SK-N-MC (cell line): ENCODE measurements around the gene TRAT1.

Source experiments
- DNase-seq: peaks from one replicate; pipeline ENCODE4 v3.0.0-alpha.2; 2011; ENCODE audit warnings: low read depth, low spot score
- H3K27ac ChIP-seq: fragments of 200-600 bp; sonication (generic); 2 replicates; pipeline ENCODE4 v1.5.1; 2016; ENCODE audit warnings: mixed run types
- H3K36me3 ChIP-seq: fragments of 200-600 bp; sonication (generic); 2 replicates; pipeline ENCODE4 v1.6.1; 2017; ENCODE audit warnings: antibody characterized with exemption, low read length, mixed read lengths; ENCODE audit not compliant: insufficient read depth
- H3K4me3 ChIP-seq: fragments of 200-600 bp; sonication (generic); 2 replicates; pipeline ENCODE4 v1.5.1; 2016
- H3K9ac ChIP-seq: fragments of 200-600 bp; sonication (generic); 2 replicates; pipeline ENCODE4 v1.8.0; 2017; ENCODE audit warnings: mixed run types, mixed read lengths; ENCODE audit not compliant: insufficient read length
- H3K9me3 ChIP-seq: fragments of 200-600 bp; sonication (generic); 2 replicates; pipeline ENCODE4 v1.6.1; 2017; ENCODE audit warnings: low read depth, mild to moderate bottlenecking, antibody characterized with exemption, low read length, moderate library complexity, mixed read lengths
- EZH2 ChIP-seq: fragments of 200-600 bp; sonication (generic); IDR thresholded peaks from one replicate; pipeline ENCODE4 v1.6.1; 2017; ENCODE audit warnings: antibody characterized with exemption
- FOXP2 ChIP-seq: optimal IDR thresholded peaks from 2 replicates; pipeline ENCODE3; 2011; ENCODE audit warnings: mild to moderate bottlenecking, moderate library complexity; ENCODE audit not compliant: insufficient read depth; ENCODE audit errors: extremely low read length, control extremely low read depth
- POLR2AphosphoS5 ChIP-seq: IDR thresholded peaks from 2 replicates; pipeline ENCODE4 v1.6.1; 2012; ENCODE audit warnings: mild to moderate bottlenecking, low read depth, low read length, borderline replicate concordance

Gene TRAT1

DNA sequence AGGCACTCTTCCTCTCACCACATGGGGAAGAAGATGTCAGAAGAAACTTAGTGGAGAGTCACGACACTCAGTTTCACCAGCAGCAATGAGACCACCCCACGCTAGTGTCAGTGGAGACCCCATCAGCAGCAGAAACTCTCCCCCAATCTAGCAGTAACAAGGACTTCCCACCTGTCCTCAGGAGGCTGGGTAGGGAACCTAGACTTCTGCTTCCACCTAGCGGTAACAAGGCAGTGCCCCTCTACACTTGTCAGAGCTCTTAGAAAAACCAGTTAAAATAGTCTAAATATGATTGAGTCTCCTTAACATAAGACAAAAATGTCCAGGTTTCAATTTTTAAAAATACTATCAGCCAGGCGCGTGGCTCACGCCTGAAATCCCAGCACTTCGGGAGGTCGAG, 57.3 kb downstream of the TRAT1 start:
- Histone ChIP-seq H3K9ac (no peak overlapping the region), H3K27ac (no peak overlapping the region), H3K4me3 (no peak overlapping the region), H3K9me3 (no peaks in the 10 kb centered on the region), H3K36me3 (no peaks in the 10 kb centered on the region)
- TF ChIP-seq FOXP2 (no peak), POLR2AphosphoS5 (no peak), EZH2 (no peak)
- no peak for DNase-seq

DNA sequence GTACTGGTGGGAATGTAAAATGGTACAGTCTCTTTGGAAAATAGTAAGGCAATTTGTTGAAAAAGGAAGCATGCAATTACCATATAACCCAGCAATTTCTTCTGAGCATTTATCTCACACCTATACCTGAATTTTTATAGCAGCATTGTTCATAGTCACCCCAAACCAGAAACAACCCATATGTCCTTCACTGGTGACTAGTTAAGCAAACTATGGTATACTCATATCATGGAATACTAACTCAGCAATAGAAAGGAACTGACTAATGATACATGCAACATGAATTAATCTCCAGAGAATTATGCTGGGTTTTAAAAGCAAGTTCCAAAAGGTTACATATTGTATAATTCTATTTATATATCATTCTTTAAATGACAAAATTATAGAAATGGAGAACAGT, 60.2 kb downstream of the TRAT1 start:
- H3K27ac ChIP-seq, result no peak overlapping the region
- H3K9ac ChIP-seq, result no peak overlapping the region
- H3K9me3 ChIP-seq, result no peaks in the 10 kb centered on the region
- TF ChIP-seq EZH2, result no peak
- no peak for TF ChIP-seq POLR2AphosphoS5
- no peak for TF ChIP-seq FOXP2
- no peak overlapping the region for H3K4me3 ChIP-seq
- H3K36me3 ChIP-seq, result no peaks in the 10 kb centered on the region
- DNase-seq, result no peak

DNA sequence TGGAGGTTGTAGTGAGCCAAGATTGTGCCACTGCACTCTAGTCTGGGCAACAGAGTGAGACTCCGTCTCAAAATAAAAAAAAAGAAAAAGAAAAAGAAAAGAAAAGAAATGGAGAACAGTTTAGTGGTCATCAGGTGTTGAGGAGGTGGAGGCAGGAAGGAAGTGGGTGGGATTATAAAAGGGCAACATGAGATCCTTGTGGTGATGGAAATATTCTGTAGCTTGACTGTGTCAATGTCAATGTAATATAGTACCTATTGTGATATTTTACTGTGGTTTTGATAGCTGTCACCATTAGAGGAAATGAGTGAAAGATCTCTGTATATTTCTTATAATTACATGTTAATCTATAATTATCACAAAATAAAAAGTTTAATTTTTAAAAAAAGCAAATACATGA, 60.8 kb downstream of the TRAT1 start:
- no peaks in the 10 kb centered on the region for H3K36me3 ChIP-seq
- no peaks in the 10 kb centered on the region for H3K9me3 ChIP-seq
- no peak overlapping the region for H3K4me3 ChIP-seq
- H3K27ac ChIP-seq, result no peak overlapping the region
- no peak for TF ChIP-seq FOXP2
- no peak for TF ChIP-seq EZH2
- no peak for TF ChIP-seq POLR2AphosphoS5
- H3K9ac ChIP-seq, result no peak overlapping the region
- DNase-seq, result no peak

DNA sequence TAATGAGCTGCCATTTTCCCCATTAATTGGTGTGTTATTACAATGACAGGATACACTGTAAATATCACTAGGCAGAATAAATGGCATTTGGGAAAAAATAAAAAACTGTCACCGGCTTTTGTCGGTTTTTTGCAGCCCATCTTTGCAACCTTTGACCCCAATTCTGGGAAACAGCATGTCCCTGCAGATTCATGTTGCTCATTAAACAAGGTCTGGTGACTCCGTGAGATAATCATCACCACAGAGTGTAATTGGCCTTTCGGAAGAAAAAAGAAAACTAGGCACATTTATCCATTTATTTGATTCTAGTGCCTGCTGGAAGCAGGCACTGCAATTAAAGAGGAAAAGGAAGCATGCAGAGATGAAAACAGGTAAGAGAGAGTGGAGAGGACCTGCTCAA, 64.5 kb downstream of the TRAT1 start:
- Histone ChIP-seq H3K36me3 (no peaks in the 10 kb centered on the region), H3K4me3 (no peak overlapping the region), H3K27ac (no peak overlapping the region), H3K9ac (no peak overlapping the region), H3K9me3 (no peaks in the 10 kb centered on the region)
- DNase-seq, result no peak
- TF ChIP-seq POLR2AphosphoS5, result no peak
- TF ChIP-seq FOXP2, result no peak
- TF ChIP-seq EZH2, result no peak

DNA sequence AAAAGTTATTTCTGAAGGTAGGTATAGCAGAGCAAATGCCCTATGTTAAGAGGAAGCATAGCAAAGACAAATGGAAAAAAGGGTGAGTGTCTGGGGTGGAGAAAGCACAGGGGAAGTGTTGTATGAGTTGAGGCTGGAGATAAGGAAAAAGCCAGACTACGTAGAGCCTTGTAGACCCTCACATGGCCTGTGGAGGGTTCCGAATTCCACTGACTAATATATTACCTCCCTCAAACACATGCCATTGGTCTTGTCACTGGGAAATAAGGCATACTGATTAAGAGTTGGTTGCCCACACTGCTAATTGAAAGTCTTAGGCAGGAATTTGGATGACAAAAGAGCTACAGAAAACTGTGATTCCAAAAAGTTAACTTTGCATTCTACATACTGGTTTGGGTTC, 65.2 kb downstream of the TRAT1 start:
- H3K27ac ChIP-seq, result no peak overlapping the region

DNA sequence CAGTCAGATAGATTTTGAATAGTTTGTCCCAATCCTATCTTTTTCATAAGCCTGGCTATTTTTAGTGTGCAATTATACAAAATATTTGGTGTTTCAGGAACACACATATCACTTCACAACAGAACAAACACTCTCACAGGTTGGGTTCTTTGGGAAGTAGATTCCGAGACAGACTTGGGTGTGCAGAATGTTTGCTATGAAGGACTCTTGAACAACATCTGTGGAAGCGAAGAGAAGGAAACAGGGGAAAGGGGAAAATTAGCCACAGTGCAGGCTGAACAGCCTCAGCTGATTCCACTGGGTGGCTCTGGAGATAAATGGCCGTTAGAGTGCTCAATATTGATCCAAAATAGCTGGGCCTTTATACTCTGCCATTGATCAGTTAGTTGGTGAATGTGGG, 69.2 kb downstream of the TRAT1 start:
- H3K9me3 ChIP-seq, result no peaks in the 10 kb centered on the region
- no peak overlapping the region for H3K27ac ChIP-seq
- no peak for TF ChIP-seq EZH2
- no peak for TF ChIP-seq POLR2AphosphoS5
- TF ChIP-seq FOXP2, result no peak
- no peaks in the 10 kb centered on the region for H3K36me3 ChIP-seq
- DNase-seq, result no peak
- H3K9ac ChIP-seq, result no peak overlapping the region
- no peak overlapping the region for H3K4me3 ChIP-seq

More for the DNA sequence above, 65.2 kb downstream of the TRAT1 start:
- no peak for TF ChIP-seq POLR2AphosphoS5
- TF ChIP-seq FOXP2, result no peak
- no peak for TF ChIP-seq EZH2
- H3K9ac ChIP-seq, result no peak overlapping the region
- H3K4me3 ChIP-seq, result no peak overlapping the region
- H3K9me3 ChIP-seq, result no peaks in the 10 kb centered on the region
- H3K36me3 ChIP-seq, result no peaks in the 10 kb centered on the region
- DNase-seq, result no peak

DNA sequence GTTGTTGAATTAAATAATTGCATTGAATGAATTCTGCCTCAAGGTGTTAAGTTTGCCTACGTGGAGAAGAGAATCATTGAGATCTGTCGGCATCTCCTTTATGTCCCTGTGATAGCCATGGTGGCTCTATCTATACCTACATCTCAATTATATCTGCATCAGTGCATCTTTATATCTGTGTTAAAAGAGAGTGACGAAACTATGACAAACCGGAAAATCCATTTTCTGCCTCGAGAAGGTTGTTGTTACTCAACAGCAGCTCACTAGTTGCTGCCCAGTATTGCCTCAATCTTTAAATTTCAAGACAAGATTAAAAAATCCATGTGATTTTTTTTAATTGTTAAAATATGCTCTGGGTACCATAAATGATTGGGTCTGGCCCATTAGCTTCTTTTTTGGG, 72.4 kb downstream of the TRAT1 start:
- Histone ChIP-seq H3K4me3 (no peak overlapping the region), H3K9ac (no peak overlapping the region), H3K27ac (no peak overlapping the region), H3K36me3 (no peaks in the 10 kb centered on the region), H3K9me3 (no peaks in the 10 kb centered on the region)
- no peak for DNase-seq
- TF ChIP-seq FOXP2 (no peak), EZH2 (no peak), POLR2AphosphoS5 (no peak)

DNA sequence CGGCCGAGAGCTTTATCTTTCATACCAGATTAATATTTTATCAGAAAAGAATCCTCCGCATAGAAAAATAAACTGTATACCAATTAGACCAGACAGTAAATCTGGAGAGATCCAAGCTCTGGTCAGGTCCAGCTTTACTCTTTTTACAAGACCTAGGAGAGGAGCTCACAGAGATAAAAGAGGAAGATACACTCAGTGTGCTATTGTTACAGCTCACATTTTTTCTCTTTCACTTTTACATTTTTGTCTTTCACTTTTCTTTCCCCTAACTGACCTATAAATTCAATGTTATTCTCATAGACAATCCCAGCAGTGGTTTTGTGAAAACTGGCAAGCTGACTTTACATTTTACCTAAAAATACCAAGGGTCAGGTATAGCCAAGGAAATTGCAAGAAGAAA, 75.3 kb downstream of the TRAT1 start:
- H3K9ac ChIP-seq, result no peak overlapping the region
- no peaks in the 10 kb centered on the region for H3K9me3 ChIP-seq
- no peak for DNase-seq
- H3K36me3 ChIP-seq, result no peaks in the 10 kb centered on the region
- TF ChIP-seq POLR2AphosphoS5 (no peak), FOXP2 (no peak), EZH2 (no peak)
- no peak overlapping the region for H3K27ac ChIP-seq
- no peak overlapping the region for H3K4me3 ChIP-seq

DNA sequence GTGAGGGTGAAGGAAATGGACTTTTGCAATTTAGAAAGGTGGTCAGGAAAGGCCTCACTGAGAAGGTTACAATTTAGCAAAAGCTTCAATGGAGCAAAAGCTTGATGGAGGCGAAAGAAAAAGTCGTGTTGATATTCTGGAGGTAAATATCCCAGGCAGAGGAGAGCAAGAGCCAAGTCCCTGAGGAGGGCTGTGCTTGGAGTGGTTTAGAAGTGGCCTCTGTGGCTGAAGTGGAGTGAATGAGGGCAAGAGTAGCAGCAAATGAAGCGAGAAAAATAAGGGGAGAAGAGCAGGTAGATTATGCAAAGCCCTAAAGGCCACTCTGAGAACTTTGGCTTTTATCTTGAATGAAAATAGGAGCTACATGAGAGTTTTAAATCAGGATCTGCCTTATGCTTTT, 76.9 kb downstream of the TRAT1 start:
- Histone ChIP-seq H3K9ac (no peak overlapping the region), H3K4me3 (no peak overlapping the region), H3K9me3 (no peaks in the 10 kb centered on the region), H3K36me3 (no peaks in the 10 kb centered on the region), H3K27ac (no peak overlapping the region)
- DNase-seq, result no peak
- TF ChIP-seq FOXP2, result no peak
- no peak for TF ChIP-seq EZH2
- no peak for TF ChIP-seq POLR2AphosphoS5
